HG03521 (cell line): ENCODE data around the gene CIAO2B.
A peak's percentile ranks its signal among the peaks of the same experiment; 100 is the strongest.
"Not testable (repeated sequence)": the region's sequence is repeated elsewhere in the genome, so short reads cannot be mapped to it uniquely, and the experiment has no call there.

Experiments used
- ATAC-seq: cut with Tn5 transposase; IDR thresholded peaks from one replicate; pipeline ENCODE4 v1.9.1; 2021; ENCODE audit warnings: mild to moderate bottlenecking, moderate library complexity; ENCODE audit not compliant: unreplicated experiment

Gene CIAO2B

DNA sequence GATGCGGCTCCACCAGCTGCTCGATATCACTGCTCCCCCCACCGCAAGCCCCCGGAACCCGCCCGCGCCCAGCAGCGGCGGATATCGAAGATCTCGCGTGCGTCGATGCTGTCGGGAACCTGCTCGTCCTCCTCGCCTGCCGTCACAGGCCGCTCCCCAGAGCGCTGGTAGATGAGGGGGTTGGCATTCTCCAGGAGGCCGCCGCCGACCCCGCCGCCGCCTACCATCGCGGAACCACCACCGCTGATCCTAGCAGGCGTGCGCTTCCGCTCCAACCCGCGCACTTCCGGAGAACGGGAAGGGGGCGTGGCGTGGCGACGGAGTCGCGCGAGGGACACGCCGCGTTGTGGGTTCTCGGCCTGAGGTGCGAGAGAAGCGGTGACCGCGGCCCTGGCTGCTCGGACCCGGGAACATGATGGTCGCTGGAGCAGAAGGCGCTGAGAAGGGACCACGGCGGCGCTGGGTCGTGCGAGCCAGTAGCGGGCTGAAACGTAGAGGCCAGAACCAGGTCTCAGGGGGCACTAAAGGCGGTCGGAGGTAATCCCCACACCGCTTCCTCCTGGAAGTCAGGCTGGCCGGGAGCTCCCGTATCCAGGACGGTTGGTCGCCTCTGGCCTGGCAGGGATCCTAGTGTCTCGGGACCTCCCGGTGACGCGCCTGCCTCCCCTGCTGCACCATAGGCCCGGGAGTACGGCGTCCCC is at the start of gene CIAO2B:
Gene CIAO2B, minus strand, starts transcription at position 265 of the 701 bp plus-strand sequence. Its CDS starts 38 bp downstream, at position 227.
- peak; percentile 73 for ATAC-seq

DNA sequence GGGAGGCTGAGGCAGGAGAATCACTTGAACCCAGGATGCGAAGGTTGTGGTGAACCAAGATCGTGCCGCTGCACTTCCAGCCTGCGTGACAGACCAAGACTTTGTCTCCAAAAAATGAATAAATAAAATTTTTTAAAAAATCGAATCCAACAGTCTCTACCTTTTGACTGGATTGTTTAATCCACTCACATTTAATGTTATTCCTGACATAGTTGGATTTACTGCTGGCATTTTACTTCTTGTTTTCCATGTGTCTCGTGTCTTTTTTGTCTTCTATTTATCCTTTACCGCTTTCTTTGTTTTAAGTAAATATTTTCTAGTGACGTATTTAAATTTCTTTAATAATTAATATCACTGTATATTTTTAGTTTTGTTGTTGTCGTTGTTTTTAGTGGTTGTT is 48.8 kb upstream of the CIAO2B start:
- ATAC-seq: no peak

GRCh38 chr16:66979011-66979717 is 45.0 kb upstream of the CIAO2B start:
- no peak for ATAC-seq

DNA sequence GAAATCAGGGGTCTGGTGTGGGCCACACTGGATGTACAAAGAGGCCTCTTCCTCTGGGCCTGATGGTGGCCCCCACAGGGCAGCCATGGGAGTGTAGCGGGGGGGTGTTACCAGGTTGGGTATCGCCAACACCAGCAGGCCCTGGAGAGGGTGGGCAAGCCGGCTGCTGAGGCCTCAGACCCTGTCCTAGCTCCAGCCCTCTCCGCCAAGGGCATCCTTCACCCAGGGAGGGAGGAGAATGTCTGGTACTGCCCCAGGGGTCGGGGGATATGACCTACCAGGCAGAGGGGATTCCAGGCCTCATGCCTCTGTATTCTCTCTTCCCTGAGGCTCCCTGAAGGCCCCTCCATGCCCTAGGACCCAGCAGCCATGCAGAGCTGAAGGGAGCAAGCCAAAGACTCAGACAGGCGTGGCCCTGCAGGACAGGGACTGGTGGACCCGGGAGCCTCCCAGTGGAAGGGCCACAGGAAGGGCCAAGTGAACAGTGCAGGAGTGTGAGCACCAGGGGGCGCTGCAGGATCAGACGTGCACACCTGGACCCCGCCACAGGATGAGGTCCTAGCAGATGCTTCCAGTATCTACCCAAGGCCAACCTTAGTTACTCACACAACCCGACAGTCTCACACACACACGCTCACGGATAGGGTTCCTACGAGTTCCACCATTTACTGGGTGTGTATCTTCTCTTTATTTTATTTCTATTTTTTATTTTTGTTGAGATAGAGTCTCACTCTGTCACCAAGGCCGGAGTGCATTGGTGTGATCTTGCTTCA is 43.3 kb upstream of the CIAO2B start:
- peak; percentile 83 for ATAC-seq

DNA sequence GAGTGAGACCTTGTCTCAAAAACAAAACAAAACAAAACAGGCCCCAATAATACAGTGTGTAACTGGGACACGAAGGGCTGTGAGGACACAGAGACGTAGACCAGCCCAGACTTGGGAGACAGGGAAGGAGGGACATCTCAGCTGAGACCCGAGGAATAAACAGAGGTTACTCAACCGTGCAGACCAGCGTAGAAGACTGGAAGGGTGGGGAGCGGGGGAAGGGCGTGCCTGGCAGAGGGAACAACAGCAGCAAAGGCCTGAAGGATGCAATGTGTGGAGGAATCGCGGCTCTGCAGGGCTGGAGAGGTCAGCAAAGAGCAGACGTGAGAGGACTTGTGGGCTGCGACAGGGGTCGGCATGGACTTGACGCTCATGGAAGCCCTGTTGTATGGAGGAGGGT is 42.5 kb upstream of the CIAO2B start:
- ATAC-seq: no peak

DNA sequence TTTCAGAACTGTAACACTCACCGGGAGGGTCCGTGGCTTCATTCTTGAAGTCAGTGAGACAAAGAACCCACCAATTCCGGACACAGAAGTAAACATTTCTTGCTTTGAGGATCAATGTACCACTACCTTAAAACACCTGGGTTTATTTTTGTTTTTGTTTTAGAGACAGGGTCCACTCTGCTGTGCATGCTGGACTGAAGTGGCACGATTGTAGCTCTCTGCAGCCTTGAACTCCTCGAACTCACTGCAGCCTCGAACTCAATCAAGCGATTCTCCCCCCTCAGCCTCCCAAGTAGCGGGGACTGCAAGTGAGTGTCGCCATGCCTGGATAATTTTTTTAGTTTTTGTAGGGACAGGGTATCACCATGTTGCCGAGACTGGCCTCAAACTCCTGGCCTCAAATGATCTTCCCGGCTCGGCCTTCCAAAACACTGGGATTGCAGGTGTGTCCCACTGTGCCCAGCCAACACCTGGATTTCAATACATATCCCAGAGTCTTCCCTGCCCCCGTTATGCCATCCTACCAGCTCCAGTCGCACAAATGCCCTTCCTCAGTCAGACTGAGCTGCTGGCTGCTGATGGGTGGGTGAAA is 41.2 kb upstream of the CIAO2B start:
- no peak for ATAC-seq

- not testable (repeated sequence) for ATAC-seq
Observed at GRCh38 chr16:66974932-66975246, 40.7 kb upstream of the CIAO2B start.

DNA sequence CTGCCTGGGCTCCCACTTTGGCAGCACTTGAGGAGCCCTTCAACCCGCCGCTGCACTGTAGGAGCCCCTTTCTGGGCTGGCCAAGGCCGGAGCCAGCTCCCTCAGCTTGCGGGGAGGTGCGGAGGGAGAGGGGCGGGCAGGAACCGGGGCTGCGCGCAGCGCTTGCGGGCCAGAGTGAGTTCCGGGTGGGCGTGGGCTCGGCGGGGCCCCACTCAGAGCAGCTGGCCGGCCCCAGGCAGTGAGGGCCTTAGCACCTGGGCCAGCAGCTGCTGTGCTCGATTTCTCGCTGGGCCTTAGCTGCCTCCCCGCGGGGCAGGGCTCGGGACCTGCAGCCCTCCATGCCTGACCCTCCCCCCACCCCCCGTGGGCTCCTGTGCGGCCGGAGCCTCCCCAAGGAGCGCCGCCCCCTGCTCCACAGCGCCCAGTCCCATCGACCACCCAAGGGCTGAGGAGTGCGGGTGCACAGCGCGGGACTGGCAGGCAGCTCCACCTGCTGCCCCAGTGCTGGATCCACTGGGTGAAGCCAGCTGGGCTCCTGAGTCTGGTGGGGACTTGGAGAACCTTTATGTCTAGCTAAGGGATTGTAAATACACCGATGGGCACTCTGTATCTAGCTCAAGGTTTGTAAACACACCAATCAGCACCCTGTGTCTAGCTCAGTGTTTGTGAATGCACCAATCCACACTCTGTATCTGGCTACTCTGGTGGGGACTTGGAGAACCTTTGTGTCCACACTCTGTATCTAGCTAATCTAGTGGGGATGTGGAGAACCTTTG is 40.1 kb upstream of the CIAO2B start:
- ATAC-seq: not testable (repeated sequence)

DNA sequence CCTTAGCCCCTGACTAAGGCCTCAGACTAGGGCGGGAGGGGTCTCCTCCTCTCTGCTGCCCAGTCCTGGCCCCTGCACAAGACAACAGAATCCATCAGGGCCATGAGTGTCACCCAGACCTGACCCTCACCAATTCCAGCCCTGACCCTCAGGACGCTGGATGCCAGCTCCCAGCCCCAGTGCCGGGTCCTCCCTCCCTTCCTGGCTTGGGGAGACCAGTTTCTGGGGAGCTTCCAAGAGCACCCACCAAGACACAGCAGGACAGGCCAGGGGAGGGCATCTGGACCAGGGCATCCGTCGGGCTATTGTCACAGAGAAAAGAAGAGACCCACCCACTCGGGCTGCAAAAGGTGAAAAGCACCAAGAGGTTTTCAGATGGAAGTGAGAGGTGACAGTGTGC is 39.5 kb upstream of the CIAO2B start:
- ATAC-seq: no peak

GRCh38 chr16:66972983-66973382 is 38.8 kb upstream of the CIAO2B start:
- no peak for ATAC-seq

DNA sequence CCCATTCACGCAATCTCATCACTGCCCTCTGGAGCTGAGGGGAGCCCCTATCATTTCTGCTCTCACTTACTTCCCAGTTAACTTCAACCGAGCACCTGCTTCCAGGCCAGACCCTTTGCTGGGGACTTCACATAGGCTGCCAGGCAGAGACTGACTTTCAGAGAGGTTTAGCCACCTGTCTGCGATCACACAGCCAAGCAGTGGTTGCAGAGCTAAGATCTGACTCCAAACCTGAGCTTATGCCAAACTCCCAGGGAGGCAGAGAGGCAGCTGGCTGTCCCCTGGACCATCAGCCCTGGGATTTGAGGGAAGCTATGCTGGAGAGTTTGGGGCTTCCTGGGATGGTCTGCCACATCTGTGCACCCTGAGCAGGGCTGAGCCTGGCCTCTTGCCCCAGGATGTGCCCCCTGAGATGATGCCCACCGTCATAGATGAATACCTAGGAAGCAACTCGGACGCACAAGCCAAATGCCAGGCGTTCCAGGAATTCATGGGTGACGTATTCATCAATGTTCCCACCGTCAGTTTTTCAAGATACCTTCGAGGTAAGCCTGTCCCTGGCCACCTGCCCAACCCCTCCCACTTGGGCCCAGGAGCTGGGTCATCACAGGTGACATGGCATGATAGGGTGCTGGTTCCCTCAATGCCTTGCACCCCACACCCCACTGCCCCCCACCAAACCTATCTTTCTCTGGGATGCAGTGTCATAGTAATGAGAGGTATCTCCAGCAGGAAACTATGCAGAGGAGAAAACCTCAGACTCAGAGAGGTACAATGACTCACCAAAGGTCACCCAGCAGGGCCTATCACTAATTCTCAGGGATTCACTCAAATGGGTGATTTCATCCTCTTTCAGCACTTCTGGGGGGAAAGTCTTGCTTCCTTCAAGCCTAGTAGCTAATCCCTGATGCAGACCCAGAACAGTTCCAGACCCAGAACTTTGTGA is 36.8 kb upstream of the CIAO2B start:
- ATAC-seq: no peak

- ATAC-seq: no peak
Observed at GRCh38 chr16:66968847-66969246, 34.6 kb upstream of the CIAO2B start.

DNA sequence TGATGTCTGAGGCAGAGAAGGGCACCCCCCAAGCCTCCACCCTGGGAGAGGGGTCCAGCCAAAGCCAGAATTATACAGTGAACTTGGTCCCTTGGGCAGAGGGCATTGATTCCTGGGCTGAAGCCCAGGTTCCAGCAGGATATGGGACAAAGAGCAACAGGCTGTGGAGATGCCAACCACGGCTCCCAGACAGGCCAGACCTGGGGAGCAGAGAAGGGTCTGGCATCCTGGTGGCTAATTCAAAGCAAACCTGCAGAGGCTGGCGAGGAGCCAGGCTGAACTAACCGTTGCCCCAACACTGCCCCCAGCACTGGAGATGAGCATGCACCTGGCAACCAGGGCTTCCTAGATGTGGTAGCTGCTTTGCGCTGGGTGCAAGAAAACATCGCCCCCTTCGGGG is 29.8 kb upstream of the CIAO2B start:
- no peak for ATAC-seq

GRCh38 chr16:66961914-66962313 is 27.7 kb upstream of the CIAO2B start:
- no peak for ATAC-seq

GRCh38 chr16:66961065-66961744 is 27.0 kb upstream of the CIAO2B start, which contains the start of gene CES3:
Gene CES3 (plus strand): TSS chr16:66961266. CDS start chr16:66961308, 42 bp downstream.
- peak; percentile 78 for ATAC-seq

DNA sequence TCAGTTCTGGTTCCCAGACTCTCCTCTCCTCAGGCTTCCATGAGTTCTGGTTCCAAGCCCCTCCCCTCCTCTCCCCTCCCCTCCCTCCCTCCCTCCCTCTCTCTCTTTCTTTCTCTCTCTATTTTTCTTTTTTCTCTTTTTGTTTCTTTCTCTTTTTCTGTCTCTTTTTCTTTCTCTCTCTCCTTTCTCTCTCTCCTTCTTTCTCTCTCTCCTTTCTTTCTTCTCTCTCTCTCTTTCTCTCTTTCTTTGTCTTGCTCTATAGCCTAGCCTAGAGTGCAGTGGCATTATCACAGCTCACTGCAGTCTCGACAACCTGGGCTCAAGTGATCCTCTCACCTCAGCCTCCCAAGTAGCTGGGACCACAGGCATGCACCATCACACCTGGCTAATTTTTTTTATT is 26.1 kb upstream of the CIAO2B start:
- ATAC-seq: no peak

GRCh38 chr16:66959704-66960161 is 25.5 kb upstream of the CIAO2B start:
- no peak for ATAC-seq

DNA sequence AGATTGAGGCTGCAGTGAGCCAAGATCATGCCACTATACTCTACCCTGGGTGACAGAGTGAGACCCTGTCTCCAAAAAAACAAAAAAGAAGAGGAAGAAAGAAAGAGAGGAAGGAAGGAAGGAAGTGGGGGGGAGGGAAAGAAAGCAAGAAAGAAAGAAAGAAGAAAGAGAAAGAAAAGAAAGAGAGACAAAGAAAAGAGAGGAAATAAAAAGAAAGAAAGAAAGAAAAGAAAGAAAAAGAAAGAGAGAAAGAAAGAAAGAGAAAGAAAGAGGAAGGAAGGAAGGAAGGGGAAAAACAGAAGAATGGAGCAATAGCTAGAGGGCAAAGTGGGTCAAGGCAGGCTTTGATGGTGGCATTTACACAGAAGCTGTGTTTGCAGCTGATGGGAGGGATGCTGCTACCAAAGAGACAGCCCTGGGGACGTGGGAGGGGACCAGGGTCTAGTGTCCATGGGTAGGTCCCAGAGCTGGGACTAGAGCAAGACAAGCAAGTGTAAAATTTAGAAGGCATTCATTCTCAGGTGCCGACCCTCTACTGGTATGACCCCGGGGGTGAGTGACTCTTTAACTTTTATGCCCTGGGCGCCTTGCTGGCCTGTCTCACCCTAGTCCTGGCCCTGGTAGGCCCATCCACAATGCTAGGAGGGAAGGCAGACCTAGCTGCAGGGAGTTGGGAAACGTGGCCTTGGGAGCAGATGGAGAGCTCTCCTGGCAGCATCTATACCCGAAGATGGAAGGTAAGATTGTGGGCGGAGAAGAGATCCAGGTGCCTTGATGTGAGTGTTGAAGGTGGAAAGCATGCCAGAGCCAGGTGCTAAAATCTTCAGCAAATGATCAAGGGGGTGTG is 24.9 kb upstream of the CIAO2B start:
- ATAC-seq: no peak
